Fibroblast of gingiva (primary cell): ENCODE measurements around the gene PTPRA.
A peak's percentile ranks its signal among the peaks of the same experiment; 100 is the strongest.
"Not testable (repeated sequence)": the region's sequence is repeated elsewhere in the genome, so short reads cannot be mapped to it uniquely, and the experiment has no call there.

Experiments used
- DNase-seq: peaks from one replicate; pipeline ENCODE4 v3.0.0-alpha.2; 2011; ENCODE audit warnings: low read depth

Gene PTPRA

GRCh38 chr20:2998728-2999127 lies 125.4 kb downstream of the PTPRA start:
- no peak for DNase-seq

- peak; percentile 52 for DNase-seq
Observed at GRCh38 chr20:3000852-3001523, 127.7 kb downstream of the PTPRA start.

GRCh38 chr20:3003416-3003815 lies 130.1 kb downstream of the PTPRA start:
- DNase-seq: no peak

GRCh38 chr20:3010985-3011723 lies 137.9 kb downstream of the PTPRA start:
- DNase-seq: no peak

GRCh38 chr20:3011752-3012151 lies 138.5 kb downstream of the PTPRA start:
- no peak for DNase-seq

- DNase-seq: no peak
Observed at GRCh38 chr20:3013771-3014170, 140.5 kb downstream of the PTPRA start.

GRCh38 chr20:3014179-3014578 lies 140.9 kb downstream of the PTPRA start:
- DNase-seq: no peak

GRCh38 chr20:3014662-3015061 lies 141.4 kb downstream of the PTPRA start:
- no peak for DNase-seq

- DNase-seq: not testable (repeated sequence)
Observed at GRCh38 chr20:3015302-3015701, 142.0 kb downstream of the PTPRA start.

- DNase-seq: no peak
Observed at GRCh38 chr20:3021327-3021726, 148.0 kb downstream of the PTPRA start.

- DNase-seq: no peak
Observed at GRCh38 chr20:3021777-3022176, 148.5 kb downstream of the PTPRA start.

- not testable (repeated sequence) for DNase-seq
Observed at GRCh38 chr20:3022559-3023490, 149.5 kb downstream of the PTPRA start.

GRCh38 chr20:3027987-3028386 lies 154.7 kb downstream of the PTPRA start:
- no peak for DNase-seq

- DNase-seq: no peak
Observed at GRCh38 chr20:3031524-3032147, 158.4 kb downstream of the PTPRA start.

GRCh38 chr20:3032624-3033023 lies 159.3 kb downstream of the PTPRA start:
- peak; percentile 47 for DNase-seq

GRCh38 chr20:3037654-3038053 lies 164.4 kb downstream of the PTPRA start:
- no peak for DNase-seq

GRCh38 chr20:3038454-3038853 lies 165.2 kb downstream of the PTPRA start:
- no peak for DNase-seq

GRCh38 chr20:3039426-3039825 lies 166.1 kb downstream of the PTPRA start:
- no peak for DNase-seq

GRCh38 chr20:3040086-3040485 lies 166.8 kb downstream of the PTPRA start:
- DNase-seq: no peak

GRCh38 chr20:3041854-3042409 lies 168.7 kb downstream of the PTPRA start:
- no peak for DNase-seq

GRCh38 chr20:3042625-3043024 lies 169.3 kb downstream of the PTPRA start:
- DNase-seq: no peak

GRCh38 chr20:3043322-3043721 lies 170.0 kb downstream of the PTPRA start, which contains the start of gene GNRH2:
TSS of gene GNRH2 (plus strand) at chr20:3043622. CDS start at chr20:3044415, 793 bp downstream.
- DNase-seq: no peak
